DOHH2 (cell line): ENCODE data around the gene PIWIL4.

Source experiments
- EZH2phosphoT487 ChIP-seq: fragments of 200-600 bp; sonication (generic); IDR thresholded peaks from 2 replicates; pipeline ENCODE4 v1.6.1; 2017; ENCODE audit warnings: borderline replicate concordance, mild to moderate bottlenecking, antibody characterized with exemption, low read length, moderate library complexity, mixed read lengths
- TF ChIP-seq, protein P1 (sequence below): fragments of 200-600 bp; sonication (generic); IDR thresholded peaks from one replicate; pipeline ENCODE4 v1.5.1; 2014; ENCODE audit warnings: antibody characterized with exemption, mild to moderate bottlenecking, low read depth, low read length; ENCODE audit not compliant: poor library complexity, severe bottlenecking

DNA sequence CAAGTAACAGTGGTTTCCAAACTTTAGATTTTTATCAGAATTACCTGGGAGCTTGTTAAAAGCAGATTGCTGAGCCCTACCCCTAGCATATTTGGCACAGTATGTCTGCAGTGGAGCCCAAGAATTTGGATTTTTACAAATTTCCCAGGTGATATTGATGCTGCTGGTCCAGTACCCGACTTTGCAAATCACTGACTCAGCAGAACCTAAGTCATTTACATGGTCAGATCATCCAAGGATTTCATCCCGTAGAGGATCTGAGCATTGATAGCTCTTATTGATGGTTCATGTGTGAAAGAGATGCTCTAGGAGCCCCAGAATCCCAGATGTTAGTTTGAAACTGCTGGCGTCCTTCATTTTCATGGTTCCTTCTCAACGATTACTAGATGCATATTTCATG lies 48.9 kb upstream of the PIWIL4 start:
- TF ChIP-seq, protein P1, sequence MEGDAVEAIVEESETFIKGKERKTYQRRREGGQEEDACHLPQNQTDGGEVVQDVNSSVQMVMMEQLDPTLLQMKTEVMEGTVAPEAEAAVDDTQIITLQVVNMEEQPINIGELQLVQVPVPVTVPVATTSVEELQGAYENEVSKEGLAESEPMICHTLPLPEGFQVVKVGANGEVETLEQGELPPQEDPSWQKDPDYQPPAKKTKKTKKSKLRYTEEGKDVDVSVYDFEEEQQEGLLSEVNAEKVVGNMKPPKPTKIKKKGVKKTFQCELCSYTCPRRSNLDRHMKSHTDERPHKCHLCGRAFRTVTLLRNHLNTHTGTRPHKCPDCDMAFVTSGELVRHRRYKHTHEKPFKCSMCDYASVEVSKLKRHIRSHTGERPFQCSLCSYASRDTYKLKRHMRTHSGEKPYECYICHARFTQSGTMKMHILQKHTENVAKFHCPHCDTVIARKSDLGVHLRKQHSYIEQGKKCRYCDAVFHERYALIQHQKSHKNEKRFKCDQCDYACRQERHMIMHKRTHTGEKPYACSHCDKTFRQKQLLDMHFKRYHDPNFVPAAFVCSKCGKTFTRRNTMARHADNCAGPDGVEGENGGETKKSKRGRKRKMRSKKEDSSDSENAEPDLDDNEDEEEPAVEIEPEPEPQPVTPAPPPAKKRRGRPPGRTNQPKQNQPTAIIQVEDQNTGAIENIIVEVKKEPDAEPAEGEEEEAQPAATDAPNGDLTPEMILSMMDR, result no peak
- TF ChIP-seq EZH2phosphoT487, result no peak
